Astrocyte (in vitro differentiated cells and primary cell): ENCODE measurements around the gene CEP104. TPM values are rescaled to one million over a fixed set of nuclear protein-coding genes. Genes with fewer than 3 reads are reported as not detected.

Experiments used
- DNase-seq: peaks from one replicate; pipeline ENCODE4 v3.0.0-alpha.2; 2010; ENCODE audit warnings: low read depth
- FAIRE-seq: peaks from 2 replicates; lab custom pipeline; 2011; peaks lifted over from hg19 to GRCh38; lab: Jason Lieb, UNC
- H2AFZ ChIP-seq: 2 replicates; pipeline ENCODE4 v1.6.0; 2012; ENCODE audit warnings: low read depth, low read length, inconsistent platforms
- H3K27ac ChIP-seq: 2 replicates; pipeline ENCODE4 v1.5.1; 2011; ENCODE audit warnings: low read depth, low read length, inconsistent platforms
- H3K27me3 ChIP-seq: 2 replicates; pipeline ENCODE4 v1.6.0; 2011; ENCODE audit warnings: low read length, inconsistent platforms; ENCODE audit not compliant: insufficient read depth
- H3K36me3 ChIP-seq: 2 replicates; pipeline ENCODE4 v1.5.1; 2011; ENCODE audit warnings: low read length, inconsistent platforms; ENCODE audit not compliant: insufficient read depth
- H3K4me1 ChIP-seq: 2 replicates; pipeline ENCODE4 v1.5.1; 2011; ENCODE audit warnings: low read length, inconsistent platforms; ENCODE audit not compliant: insufficient read depth
- H3K4me2 ChIP-seq: 2 replicates; pipeline ENCODE4 v1.6.0; 2012; ENCODE audit warnings: low read length, inconsistent platforms
- H3K4me3 ChIP-seq: 2 replicates; pipeline ENCODE4 v1.5.1; 2011; ENCODE audit warnings: low read depth, mild to moderate bottlenecking, low read length, inconsistent platforms; ENCODE audit not compliant: insufficient read depth
- H3K79me2 ChIP-seq: 2 replicates; pipeline ENCODE4 v1.6.0; 2012; ENCODE audit warnings: mild to moderate bottlenecking, low read length, inconsistent platforms; ENCODE audit not compliant: insufficient read depth
- H3K9ac ChIP-seq: 2 replicates; pipeline ENCODE4 v1.6.0; 2012; ENCODE audit warnings: mild to moderate bottlenecking, low read length, inconsistent platforms
- H3K9me3 ChIP-seq: 2 replicates; pipeline ENCODE4 v1.5.1; 2012; ENCODE audit warnings: low read depth, mild to moderate bottlenecking, low read length, inconsistent platforms; ENCODE audit not compliant: insufficient read depth
- H4K20me1 ChIP-seq: 2 replicates; pipeline ENCODE4 v1.6.0; 2012; ENCODE audit warnings: low read length, inconsistent platforms; ENCODE audit not compliant: insufficient read depth
- H3K27ac Mint-ChIP-seq: one replicate; pipeline ENCODE4 v1.8.0; 2021; ENCODE audit warnings: mild to moderate bottlenecking, mixed read lengths; ENCODE audit not compliant: unreplicated experiment
- H3K27me3 Mint-ChIP-seq: one replicate; pipeline ENCODE4 v1.8.0; 2021; ENCODE audit warnings: low read depth, mixed read lengths; ENCODE audit not compliant: unreplicated experiment
- H3K36me3 Mint-ChIP-seq: one replicate; pipeline ENCODE4 v1.8.0; 2021; ENCODE audit warnings: low read depth, mixed read lengths; ENCODE audit not compliant: unreplicated experiment
- H3K4me1 Mint-ChIP-seq: one replicate; pipeline ENCODE4 v1.8.0; 2021; ENCODE audit warnings: low read depth, mixed read lengths; ENCODE audit not compliant: unreplicated experiment
- H3K4me3 Mint-ChIP-seq: one replicate; pipeline ENCODE4 v1.8.0; 2021; ENCODE audit warnings: mild to moderate bottlenecking, moderate library complexity, mixed read lengths; ENCODE audit not compliant: unreplicated experiment
- H3K9me3 Mint-ChIP-seq: one replicate; pipeline ENCODE4 v1.8.0; 2021; ENCODE audit warnings: mild to moderate bottlenecking, mixed read lengths; ENCODE audit not compliant: unreplicated experiment
- EZH2 ChIP-seq: IDR thresholded peaks from 2 replicates; pipeline ENCODE4 v1.6.1; 2012; ENCODE audit warnings: mild to moderate bottlenecking, low read length, inconsistent platforms; ENCODE audit not compliant: insufficient read depth
- total RNA-seq: library from RNA; stranded (reverse); gene quantifications from 2 replicates; pipeline ENCODE4 v1.2.1, GENCODE V29; 2021
- TF ChIP-seq, protein P1 (sequence below): IDR thresholded peaks from 2 replicates; pipeline ENCODE4 v1.5.1; 2011; ENCODE audit warnings: low read depth, mild to moderate bottlenecking, inconsistent platforms, low read length, moderate library complexity; ENCODE audit not compliant: insufficient read depth

The CEP104 gene
- total RNA-seq, 1 donor from 2014 or later: 43.6 TPM

DNA sequence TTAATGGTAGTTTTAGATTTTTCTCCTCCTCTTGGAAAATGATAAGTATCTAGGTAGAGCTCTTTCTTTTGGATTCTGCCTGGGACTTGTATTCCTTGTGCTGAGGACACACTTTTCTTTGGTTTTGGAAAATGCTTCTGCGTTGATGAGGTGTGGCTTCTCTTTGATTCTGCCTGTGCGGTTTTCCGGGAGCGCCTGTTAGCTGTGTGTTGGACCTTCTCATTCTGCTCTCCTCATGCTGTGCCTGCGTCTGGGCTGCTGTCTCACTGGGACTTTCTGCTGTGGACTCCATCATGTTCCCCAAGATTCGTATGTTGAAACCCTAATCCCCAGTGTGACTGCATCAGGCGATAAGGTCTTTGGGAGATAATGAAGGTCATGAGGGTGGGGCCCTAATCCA, 22.1 kb upstream of the CEP104 start:
- H3K27me3 Mint-ChIP-seq: no peaks in the 10 kb centered on the region

GRCh38 chr1:3876716-3877115, 19.7 kb upstream of the CEP104 start:
- Histone ChIP-seq H2AFZ (no peak overlapping the region), H3K79me2 (no peaks in the 10 kb centered on the region), H3K36me3 (peaks cover 5% of the 10 kb centered on the region), H3K9ac (no peak overlapping the region), H4K20me1 (no peaks in the 10 kb centered on the region), H3K9me3 (no peaks in the 10 kb centered on the region), H3K4me2 (no peak overlapping the region), H3K27me3 (no peaks in the 10 kb centered on the region), H3K4me3 (no peak overlapping the region), H3K4me1 (no peaks in the 10 kb centered on the region), H3K27ac (no peak overlapping the region)
- FAIRE-seq (no peak), DNase-seq (no peak)
- Mint-ChIP-seq H3K4me1 (no peaks in the 10 kb centered on the region), H3K4me3 (no peak overlapping the region), H3K27ac (no peak overlapping the region), H3K36me3 (peaks cover 35% of the 10 kb centered on the region), H3K9me3 (peaks cover 14% of the 10 kb centered on the region), H3K27me3 (no peaks in the 10 kb centered on the region)
- no peak for TF ChIP-seq EZH2
- TF ChIP-seq, protein P1, sequence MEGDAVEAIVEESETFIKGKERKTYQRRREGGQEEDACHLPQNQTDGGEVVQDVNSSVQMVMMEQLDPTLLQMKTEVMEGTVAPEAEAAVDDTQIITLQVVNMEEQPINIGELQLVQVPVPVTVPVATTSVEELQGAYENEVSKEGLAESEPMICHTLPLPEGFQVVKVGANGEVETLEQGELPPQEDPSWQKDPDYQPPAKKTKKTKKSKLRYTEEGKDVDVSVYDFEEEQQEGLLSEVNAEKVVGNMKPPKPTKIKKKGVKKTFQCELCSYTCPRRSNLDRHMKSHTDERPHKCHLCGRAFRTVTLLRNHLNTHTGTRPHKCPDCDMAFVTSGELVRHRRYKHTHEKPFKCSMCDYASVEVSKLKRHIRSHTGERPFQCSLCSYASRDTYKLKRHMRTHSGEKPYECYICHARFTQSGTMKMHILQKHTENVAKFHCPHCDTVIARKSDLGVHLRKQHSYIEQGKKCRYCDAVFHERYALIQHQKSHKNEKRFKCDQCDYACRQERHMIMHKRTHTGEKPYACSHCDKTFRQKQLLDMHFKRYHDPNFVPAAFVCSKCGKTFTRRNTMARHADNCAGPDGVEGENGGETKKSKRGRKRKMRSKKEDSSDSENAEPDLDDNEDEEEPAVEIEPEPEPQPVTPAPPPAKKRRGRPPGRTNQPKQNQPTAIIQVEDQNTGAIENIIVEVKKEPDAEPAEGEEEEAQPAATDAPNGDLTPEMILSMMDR: no peak

More for the DNA sequence above, 22.1 kb upstream of the CEP104 start:
- no peak for FAIRE-seq
- Histone ChIP-seq H3K9ac (no peak overlapping the region), H3K27ac (no peak overlapping the region), H2AFZ (no peak overlapping the region), H3K4me3 (no peak overlapping the region), H3K27me3 (no peaks in the 10 kb centered on the region), H3K79me2 (no peaks in the 10 kb centered on the region), H3K36me3 (peaks cover 5% of the 10 kb centered on the region), H3K4me1 (no peaks in the 10 kb centered on the region), H3K9me3 (no peaks in the 10 kb centered on the region), H4K20me1 (no peaks in the 10 kb centered on the region), H3K4me2 (no peak overlapping the region)
- Mint-ChIP-seq H3K27ac (no peak overlapping the region), H3K4me1 (no peaks in the 10 kb centered on the region), H3K36me3 (peaks cover 41% of the 10 kb centered on the region), H3K4me3 (no peak overlapping the region), H3K9me3 (peaks cover 14% of the 10 kb centered on the region)
- no peak for DNase-seq
- TF ChIP-seq, protein P1: no peak

DNA sequence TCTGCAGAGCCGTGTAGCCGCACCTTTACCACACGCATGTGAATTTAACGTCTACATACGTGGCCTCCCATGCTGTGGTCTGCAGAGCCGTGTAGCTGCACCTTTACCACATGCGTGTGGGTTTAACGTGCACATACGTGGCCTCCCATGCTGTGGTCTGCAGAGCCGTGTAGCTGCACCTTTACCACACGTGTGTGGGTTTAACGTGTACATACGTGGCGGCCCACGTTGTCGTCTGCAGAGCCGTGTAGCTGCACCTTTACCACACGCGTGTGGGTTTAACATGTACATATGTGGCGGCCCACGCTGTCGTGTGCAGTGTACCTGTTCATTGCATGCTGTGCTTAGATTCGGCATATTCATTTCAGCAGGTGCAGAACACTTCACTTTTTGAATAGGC, 17.7 kb upstream of the CEP104 start:
- H3K27me3 ChIP-seq: no peaks in the 10 kb centered on the region
- H3K9ac ChIP-seq: no peak overlapping the region
- Mint-ChIP-seq H3K9me3 (peaks cover 11% of the 10 kb centered on the region), H3K36me3 (peaks cover 35% of the 10 kb centered on the region), H3K4me3 (no peak overlapping the region), H3K27ac (no peak overlapping the region), H3K27me3 (no peaks in the 10 kb centered on the region), H3K4me1 (no peaks in the 10 kb centered on the region)
- no peak overlapping the region for H2AFZ ChIP-seq
- no peak overlapping the region for H3K4me3 ChIP-seq
- peaks cover 5% of the 10 kb centered on the region for H3K36me3 ChIP-seq
- DNase-seq (no peak), FAIRE-seq (no peak)
- H3K4me1 ChIP-seq: no peaks in the 10 kb centered on the region
- H3K27ac ChIP-seq: no peak overlapping the region
- TF ChIP-seq EZH2: no peak
- TF ChIP-seq, protein P1: no peak
- H4K20me1 ChIP-seq: no peaks in the 10 kb centered on the region
- H3K9me3 ChIP-seq: no peaks in the 10 kb centered on the region
- no peaks in the 10 kb centered on the region for H3K79me2 ChIP-seq
- no peak overlapping the region for H3K4me2 ChIP-seq
